Measurements from ENCODE around the gene MRPL21. TPM values are rescaled to one million over a fixed set of nuclear protein-coding genes. Genes with fewer than 3 reads are reported as not detected.

MRPL21 gene
- polyA plus RNA-seq, 1 donor (not counting 4 experiments of a cell fraction or from before 2014, with no cell fraction given), result 120 TPM

- no peak overlapping the region for H3K4me3 ChIP-seq (ENCODE audit: control insufficient read depth in 2 of 3, extremely low read depth in 1 of 3, insufficient read depth in 2 of 3, low read depth in 1 of 3, low read length in 3 of 3)
- no peak overlapping the region for H3K9ac ChIP-seq (ENCODE audit: control insufficient read depth, extremely low read depth, insufficient read depth, low read length)
- H3K9me1 ChIP-seq (ENCODE audit: control insufficient read depth, extremely low read depth, insufficient read depth, low read length), result no peaks in the 10 kb centered on the region
- no peak overlapping the region for H3K4me2 ChIP-seq (ENCODE audit: control insufficient read depth, extremely low read depth, insufficient read depth, low read depth, low read length)
- dilution Hi-C loops (cut with MboI; ENCODE audit: extremely low pct_ligation_motif_present, low sequenced_read_pairs), result no loop called here
- FAIRE-seq (no peak), DNase-seq (ENCODE audit: low read depth, low spot score) (no peak)
- no peaks in the 10 kb centered on the region for H3K9me3 ChIP-seq (ENCODE audit: control insufficient read depth, low read depth, low read length)
- TF ChIP-seq CTCF (optimal IDR thresholded peaks at IDR 0.05 in 1 of 3, IDR thresholded peaks at IDR 0.05 in 1 of 3, conservative IDR thresholded peaks at IDR 0.05 in 1 of 3; ENCODE audit: extremely low read depth in 1 of 3, insufficient read depth in 2 of 3, low read length in 3 of 3), result no peak
- peaks cover 21 to 36% of the 10 kb centered on the region in 2 experiments for H3K36me3 ChIP-seq (ENCODE audit: control insufficient read depth in 2 of 2, extremely low read depth in 1 of 2, insufficient read depth in 2 of 2, low read length in 2 of 2)
- no peaks in the 10 kb centered on the region for H3K27me3 ChIP-seq (ENCODE audit: control insufficient read depth, extremely low read depth, insufficient read depth, low read length)
- no peaks in the 10 kb centered on the region for H3K4me1 ChIP-seq (ENCODE audit: control insufficient read depth, extremely low read depth, insufficient read depth, low read length)
- no peaks in the 10 kb centered on the region for H4K20me1 ChIP-seq (ENCODE audit: control insufficient read depth, extremely low read depth, insufficient read depth, low read length)
- no peak overlapping the region for H3K27ac ChIP-seq (ENCODE audit: control insufficient read depth, insufficient read depth, low read length)
- no peak overlapping the region for H2AFZ ChIP-seq (ENCODE audit: control insufficient read depth, low read length)
- no peaks in the 10 kb centered on the region for H3K79me2 ChIP-seq (ENCODE audit: control insufficient read depth, insufficient read depth, low read length)
Measured at GRCh38 chr11:68933605-68934320, 30.1 kb upstream of the MRPL21 start.

- TF ChIP-seq CTCF (optimal IDR thresholded peaks at IDR 0.05 in 1 of 3, IDR thresholded peaks at IDR 0.05 in 1 of 3, conservative IDR thresholded peaks at IDR 0.05 in 1 of 3; ENCODE audit: extremely low read depth in 1 of 3, insufficient read depth in 2 of 3, low read length in 3 of 3) (no peak), EZH2 (IDR thresholded peaks at IDR 0.05; ENCODE audit: low read length) (no peak)
- no peaks in the 10 kb centered on the region for H3K4me1 ChIP-seq (ENCODE audit: control insufficient read depth, extremely low read depth, insufficient read depth, low read length)
- H3K27ac ChIP-seq (ENCODE audit: control insufficient read depth, insufficient read depth, low read length), result no peak overlapping the region
- no peaks in the 10 kb centered on the region for H3K79me2 ChIP-seq (ENCODE audit: control insufficient read depth, insufficient read depth, low read length)
- H3K27me3 ChIP-seq (ENCODE audit: control insufficient read depth, extremely low read depth, insufficient read depth, low read length), result no peaks in the 10 kb centered on the region
- H4K20me1 ChIP-seq (ENCODE audit: control insufficient read depth, extremely low read depth, insufficient read depth, low read length), result no peaks in the 10 kb centered on the region
- DNase-seq (ENCODE audit: low read depth, low spot score) (no peak), FAIRE-seq (no peak)
- H3K9ac ChIP-seq (ENCODE audit: control insufficient read depth, extremely low read depth, insufficient read depth, low read length), result no peak overlapping the region
- H3K4me2 ChIP-seq (ENCODE audit: control insufficient read depth, extremely low read depth, insufficient read depth, low read depth, low read length), result no peak overlapping the region
- H3K36me3 ChIP-seq (ENCODE audit: control insufficient read depth in 2 of 2, extremely low read depth in 1 of 2, insufficient read depth in 2 of 2, low read length in 2 of 2), result peaks cover 17 to 34% of the 10 kb centered on the region in 2 experiments
- no peak overlapping the region for H2AFZ ChIP-seq (ENCODE audit: control insufficient read depth, low read length)
- H3K9me1 ChIP-seq (ENCODE audit: control insufficient read depth, extremely low read depth, insufficient read depth, low read length), result no peaks in the 10 kb centered on the region
- H3K9me3 ChIP-seq (ENCODE audit: control insufficient read depth, low read depth, low read length), result no peaks in the 10 kb centered on the region
- dilution Hi-C loops (cut with MboI; ENCODE audit: extremely low pct_ligation_motif_present, low sequenced_read_pairs), result no loop called here
- H3K4me3 ChIP-seq (ENCODE audit: control insufficient read depth in 2 of 3, extremely low read depth in 1 of 3, insufficient read depth in 2 of 3, low read depth in 1 of 3, low read length in 3 of 3), result no peak overlapping the region
Measured at GRCh38 chr11:68932933-68933577, 29.4 kb upstream of the MRPL21 start.

Measured in keratinocyte (primary cell).